RWPE2 (cell line): Measurements from ENCODE around the gene RTEL1.

Experiments
- ATAC-seq: fragments of 200-7000 bp; cut with Tn5 transposase; 3 replicates; pipeline ENCODE4 v1.9.1; 2021; ENCODE audit warnings: low read depth
- DNase-seq: peaks from one replicate; pipeline ENCODE4 v3.0.0-alpha.2; 2020; ENCODE audit warnings: low spot score
- H3K27ac ChIP-seq: fragments of 450-650 bp; 2 replicates; pipeline ENCODE4 v1.5.1; 2017; ENCODE audit warnings: mild to moderate bottlenecking; ENCODE audit not compliant: poor library complexity, severe bottlenecking
- H3K27me3 ChIP-seq: fragments of 250-450 bp; sonication (Bioruptor Pico); 2 replicates; pipeline ENCODE4 v1.5.1; 2021; ENCODE audit warnings: mild to moderate bottlenecking, moderate library complexity; ENCODE audit not compliant: insufficient read depth, poor library complexity, severe bottlenecking
- H3K36me3 ChIP-seq: fragments of 250-450 bp; sonication (Bioruptor Pico); 2 replicates; pipeline ENCODE4 v1.5.1; 2020; ENCODE audit warnings: low read depth, mild to moderate bottlenecking, moderate library complexity
- H3K4me1 ChIP-seq: fragments of 250-450 bp; sonication (Bioruptor Pico); 2 replicates; pipeline ENCODE4 v1.5.1; 2021; ENCODE audit warnings: mild to moderate bottlenecking, moderate library complexity; ENCODE audit not compliant: insufficient read depth, poor library complexity, severe bottlenecking
- H3K4me3 ChIP-seq: fragments of 250-450 bp; sonication (Bioruptor Pico); 2 replicates; pipeline ENCODE4 v1.5.1; 2021; ENCODE audit warnings: mild to moderate bottlenecking, moderate library complexity; ENCODE audit not compliant: severe bottlenecking
- H3K9me3 ChIP-seq: fragments of 250-450 bp; sonication (Bioruptor Pico); 2 replicates; pipeline ENCODE4 v1.5.1; 2021; ENCODE audit warnings: mild to moderate bottlenecking, moderate library complexity; ENCODE audit not compliant: severe bottlenecking
- CTCF ChIP-seq: fragments of 450-650 bp; IDR thresholded peaks from one replicate; pipeline ENCODE4 v1.5.1; 2017; ENCODE audit warnings: mild to moderate bottlenecking, moderate library complexity; ENCODE audit not compliant: poor library complexity, severe bottlenecking

Gene RTEL1

DNA sequence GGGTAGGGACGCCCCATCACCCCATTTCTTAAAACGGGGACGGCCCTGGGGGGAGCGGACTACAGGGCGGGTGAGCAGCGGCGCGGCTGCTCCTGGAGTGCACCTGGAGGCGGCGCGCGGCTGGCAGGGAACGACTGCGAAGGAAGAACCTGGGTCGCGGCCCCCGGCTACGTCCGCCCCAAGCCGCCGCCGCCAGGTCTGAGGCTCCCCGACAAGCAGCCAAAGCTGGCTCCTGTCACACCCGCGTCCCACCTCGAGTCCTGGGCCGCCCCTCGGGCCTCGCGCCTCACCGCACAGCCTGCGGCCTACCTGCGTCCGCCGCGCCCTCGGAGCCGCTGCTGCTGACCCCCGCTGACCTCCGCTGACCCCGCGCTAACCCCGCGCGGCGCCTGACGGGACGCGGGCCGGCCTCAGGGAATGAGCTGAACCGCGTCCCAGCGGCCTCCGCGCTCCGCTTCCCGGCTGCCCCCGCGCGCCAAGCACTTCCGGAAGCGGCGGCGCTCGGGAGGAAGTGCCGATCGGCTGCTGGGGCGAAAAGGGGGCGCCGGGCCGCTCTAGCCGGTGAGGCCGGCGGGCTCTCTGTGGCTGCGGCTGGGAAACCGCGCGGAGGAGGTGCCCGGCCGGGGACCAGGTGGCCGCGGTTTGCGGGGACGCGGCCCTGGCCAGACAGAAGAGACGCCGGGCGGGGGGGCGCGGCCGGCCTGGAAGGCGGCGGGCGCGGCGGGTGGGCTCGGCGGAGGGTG lies 49.6 kb downstream of the RTEL1 start, which contains the start of the genes ARFRP1 and ZGPAT:
ARFRP1 (minus strand) TSS at position 419 of the 743 bp plus-strand sequence. CDS start 885 bp downstream, outside the sequence.
ZGPAT (plus strand) TSS at position 482 of the 743 bp plus-strand sequence. CDS start 542 bp downstream, outside the sequence.
- TF ChIP-seq CTCF, result no peak
- Histone ChIP-seq H3K4me1 (peaks cover 11% of the 10 kb centered on the region), H3K4me3 (peak within 1 kb of the TSS; percentile 72), H3K36me3 (peaks cover 69% of the 10 kb centered on the region), H3K27me3 (no peaks in the 10 kb centered on the region), H3K9me3 (no peaks in the 10 kb centered on the region), H3K27ac (peak within 1 kb of the TSS; percentile 73)
- peak; percentile 79 for ATAC-seq
- DNase-seq, result peak; percentile 97

DNA sequence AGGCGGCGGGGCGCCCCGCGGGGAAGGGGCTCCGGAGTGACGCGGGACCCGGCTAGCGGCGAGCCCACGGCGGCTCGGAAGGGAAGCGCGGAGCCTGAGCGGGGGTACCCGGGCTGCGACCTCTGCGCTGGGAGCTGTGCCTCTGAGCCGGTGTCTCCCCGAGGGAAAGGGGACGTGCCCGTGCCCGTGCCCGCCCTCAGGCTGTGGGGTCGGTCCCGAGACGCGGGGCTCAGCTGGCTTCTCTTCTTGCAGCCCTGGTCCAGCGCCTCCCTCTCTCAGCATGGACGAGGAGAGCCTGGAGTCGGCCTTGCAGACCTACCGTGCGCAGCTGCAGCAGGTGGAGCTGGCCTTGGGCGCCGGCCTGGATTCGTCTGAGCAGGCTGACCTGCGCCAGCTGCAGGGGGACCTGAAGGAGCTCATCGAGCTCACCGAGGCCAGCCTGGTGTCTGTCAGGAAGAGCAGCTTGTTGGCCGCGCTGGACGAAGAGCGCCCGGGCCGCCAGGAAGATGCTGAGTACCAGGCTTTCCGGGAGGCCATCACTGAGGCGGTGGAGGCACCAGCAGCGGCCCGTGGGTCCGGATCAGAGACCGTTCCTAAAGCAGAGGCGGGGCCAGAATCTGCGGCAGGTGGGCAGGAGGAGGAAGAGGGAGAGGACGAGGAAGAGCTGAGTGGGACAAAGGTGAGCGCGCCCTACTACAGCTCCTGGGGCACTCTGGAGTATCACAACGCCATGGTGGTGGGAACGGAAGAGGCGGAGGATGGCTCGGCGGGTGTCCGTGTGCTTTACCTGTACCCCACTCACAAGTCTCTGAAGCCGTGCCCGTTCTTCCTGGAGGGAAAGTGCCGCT lies 50.4 kb downstream of the RTEL1 start:
- H3K27me3 ChIP-seq, result no peaks in the 10 kb centered on the region
- H3K36me3 ChIP-seq, result peaks cover 77% of the 10 kb centered on the region
- peak overlapping the region; percentile 72 for H3K4me3 ChIP-seq
- H3K27ac ChIP-seq, result peak overlapping the region; percentile 73
- peaks cover 11% of the 10 kb centered on the region for H3K4me1 ChIP-seq
- DNase-seq (peak; percentile 89), ATAC-seq (no peak)
- H3K9me3 ChIP-seq, result no peaks in the 10 kb centered on the region
- TF ChIP-seq CTCF, result no peak

GRCh38 chr20:63709149-63709527 lies 51.0 kb downstream of the RTEL1 start:
- Histone ChIP-seq H3K27me3 (no peaks in the 10 kb centered on the region), H3K9me3 (peaks cover 2% of the 10 kb centered on the region), H3K27ac (no peak overlapping the region), H3K36me3 (peaks cover 82% of the 10 kb centered on the region), H3K4me3 (peak overlapping the region; percentile 72), H3K4me1 (peaks cover 11% of the 10 kb centered on the region)
- peak; percentile 74 for DNase-seq
- no peak for TF ChIP-seq CTCF
- ATAC-seq, result no peak

DNA sequence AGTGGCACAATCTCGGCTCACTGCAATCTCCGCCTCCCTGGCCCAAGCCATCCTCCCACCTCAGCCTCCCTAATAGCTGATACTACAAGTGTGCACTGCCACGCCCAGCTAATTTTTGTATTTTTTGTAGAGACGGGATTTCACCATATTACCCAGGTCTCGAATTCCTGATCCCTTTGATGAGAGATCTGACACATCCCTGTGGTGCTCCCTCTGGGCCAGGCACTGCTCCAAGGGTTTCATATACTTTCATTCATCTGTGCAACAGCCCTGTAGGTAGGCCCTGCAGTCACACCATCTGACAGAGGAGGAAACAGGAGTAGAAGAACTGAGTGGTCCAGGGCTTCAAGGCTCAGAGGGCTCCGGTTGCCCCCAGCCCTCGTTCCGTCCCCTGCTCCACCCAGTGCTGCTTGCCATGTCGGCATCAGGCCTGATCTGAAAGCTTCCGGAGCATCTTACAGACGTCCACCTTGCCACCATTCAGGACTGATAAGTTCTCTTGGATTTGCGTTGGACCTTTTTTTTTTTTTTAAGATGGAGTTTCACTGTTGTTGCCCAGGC lies 53.1 kb downstream of the RTEL1 start:
- Histone ChIP-seq H3K27me3 (no peaks in the 10 kb centered on the region), H3K27ac (no peak overlapping the region), H3K4me3 (no peak overlapping the region), H3K36me3 (peaks cover 82% of the 10 kb centered on the region), H3K9me3 (peaks cover 10% of the 10 kb centered on the region), H3K4me1 (peaks cover 9% of the 10 kb centered on the region)
- TF ChIP-seq CTCF, result no peak
- ATAC-seq (no peak), DNase-seq (peak; percentile 65)
